Testis (tissue), 3 donors: Measurements from ENCODE around the gene PDIA4. TPM values are rescaled to one million over a fixed set of nuclear protein-coding genes. Genes with fewer than 3 reads are reported as not detected.
"Not testable (repeated sequence)": the region's sequence is repeated elsewhere in the genome, so short reads cannot be mapped to it uniquely, and the experiment has no call there.

Source experiments
- DNase-seq: peaks from one replicate; pipeline ENCODE4 v3.0.0-alpha.2; 2019
- H3K27ac ChIP-seq, 2 donors: fragments of 200-600 bp; sonication (generic); one replicate each; pipeline ENCODE4 v1.5.1; 2019
- H3K27me3 ChIP-seq: fragments of 200-600 bp; sonication (generic); one replicate; pipeline ENCODE4 v1.5.1; 2019
- H3K36me3 ChIP-seq: fragments of 200-600 bp; sonication (generic); one replicate; pipeline ENCODE4 v1.5.1; 2017; ENCODE audit warnings: low read depth; ENCODE audit errors: missing control alignments
- H3K4me1 ChIP-seq: fragments of 200-600 bp; sonication (generic); one replicate; pipeline ENCODE4 v1.5.1; 2019
- H3K4me3 ChIP-seq, 2 donors: fragments of 200-600 bp; sonication (generic); one replicate each; pipeline ENCODE4 v1.5.1; 2017 to 2019
- H3K9me3 ChIP-seq: fragments of 200-600 bp; sonication (generic); one replicate; pipeline ENCODE4 v1.5.1; 2017
- POLR2A ChIP-seq: fragments of 450-650 bp; IDR thresholded peaks from one replicate; pipeline ENCODE4 v1.6.1; 2017; ENCODE audit warnings: antibody characterized with exemption, mild to moderate bottlenecking, moderate library complexity
- WGBS, 2 donors: methylation state at CpG; one replicate each; pipeline ENCODE4 v1.1.5; 2018; 5-methylcytosine and 5-hydroxymethylcytosine counted together
- intact Hi-C: fragments of 100-400 bp; cut with DNase I; formaldehyde crosslinking; loops from one replicate; pipeline ENCODE4 v1.15.1; 2023; ENCODE audit warnings: low total_unique reads
- polyA plus RNA-seq: library from polyadenylated mRNA; stranded (reverse); fragments of 350-450 nt; fragmentation: Illumina TruSeq; extraction: RNeasy Lipid Tissue Mini Kit (QIAGEN cat#74804); gene quantifications from one replicate; pipeline ENCODE4 v1.2.3, GENCODE V29; 2014; ENCODE audit warnings: low read depth, low replicate concordance; ENCODE audit not compliant: insufficient read depth
- total RNA-seq, 2 donors: library from RNA; depleted of rRNA; stranded (reverse); fragments of >200 nt; gene quantifications; one replicate each; pipeline ENCODE4 v1.2.3, GENCODE V29; 2016
- TF ChIP-seq, protein P1 (sequence below), 3 experiments: fragments of 450-650 bp in 2 of 3; fragments of 200-600 bp in 1 of 3; sonication (generic) in 1 of 3; IDR thresholded peaks; one replicate each; pipeline ENCODE4 v1.5.1; 2016 to 2019; ENCODE audit warnings: antibody characterized with exemption in 3 of 3, mild to moderate bottlenecking in 2 of 3, moderate library complexity in 1 of 3

The PDIA4 gene
- total and polyA plus RNA-seq, 3 donors from 2014 or later: 59.3 to 86.5 (median 67.1) TPM

DNA sequence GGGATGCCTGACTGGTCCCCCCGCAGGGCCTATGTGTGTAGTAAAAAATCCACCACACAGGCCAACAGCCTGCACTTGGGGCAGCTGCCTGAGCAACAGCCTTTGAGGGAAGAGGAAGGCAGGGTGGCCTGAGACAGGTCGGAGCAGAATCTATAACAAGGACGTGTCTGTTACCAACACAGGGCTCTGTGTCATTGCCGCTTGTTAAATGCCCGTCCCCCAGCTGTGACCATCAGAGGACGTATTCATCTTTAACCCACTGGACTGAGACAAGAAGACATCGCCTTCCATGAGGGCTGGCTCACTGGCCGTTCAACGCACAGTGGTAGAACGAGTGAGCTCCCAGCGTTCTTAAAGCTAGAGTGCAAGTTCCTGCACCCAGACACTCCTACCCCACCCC is 7.8 kb downstream of the PDIA4 start:
- H3K4me3 ChIP-seq: no peak overlapping the region
- no peak overlapping the region for H3K27ac ChIP-seq
- no peaks in the 10 kb centered on the region for H3K36me3 ChIP-seq
- H3K9me3 ChIP-seq: no peaks in the 10 kb centered on the region
- 88 to 92% methylated on average over 11 of the region's 11 CpGs for WGBS, 2 donors
- H3K27me3 ChIP-seq: no peaks in the 10 kb centered on the region
- DNase-seq: no peak
- no peak for TF ChIP-seq POLR2A
- TF ChIP-seq, protein P1, sequence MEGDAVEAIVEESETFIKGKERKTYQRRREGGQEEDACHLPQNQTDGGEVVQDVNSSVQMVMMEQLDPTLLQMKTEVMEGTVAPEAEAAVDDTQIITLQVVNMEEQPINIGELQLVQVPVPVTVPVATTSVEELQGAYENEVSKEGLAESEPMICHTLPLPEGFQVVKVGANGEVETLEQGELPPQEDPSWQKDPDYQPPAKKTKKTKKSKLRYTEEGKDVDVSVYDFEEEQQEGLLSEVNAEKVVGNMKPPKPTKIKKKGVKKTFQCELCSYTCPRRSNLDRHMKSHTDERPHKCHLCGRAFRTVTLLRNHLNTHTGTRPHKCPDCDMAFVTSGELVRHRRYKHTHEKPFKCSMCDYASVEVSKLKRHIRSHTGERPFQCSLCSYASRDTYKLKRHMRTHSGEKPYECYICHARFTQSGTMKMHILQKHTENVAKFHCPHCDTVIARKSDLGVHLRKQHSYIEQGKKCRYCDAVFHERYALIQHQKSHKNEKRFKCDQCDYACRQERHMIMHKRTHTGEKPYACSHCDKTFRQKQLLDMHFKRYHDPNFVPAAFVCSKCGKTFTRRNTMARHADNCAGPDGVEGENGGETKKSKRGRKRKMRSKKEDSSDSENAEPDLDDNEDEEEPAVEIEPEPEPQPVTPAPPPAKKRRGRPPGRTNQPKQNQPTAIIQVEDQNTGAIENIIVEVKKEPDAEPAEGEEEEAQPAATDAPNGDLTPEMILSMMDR (IDR thresholded peaks at IDR 0.05): no peak
- no peaks in the 10 kb centered on the region for H3K4me1 ChIP-seq
- intact Hi-C loops: no loop called here

DNA sequence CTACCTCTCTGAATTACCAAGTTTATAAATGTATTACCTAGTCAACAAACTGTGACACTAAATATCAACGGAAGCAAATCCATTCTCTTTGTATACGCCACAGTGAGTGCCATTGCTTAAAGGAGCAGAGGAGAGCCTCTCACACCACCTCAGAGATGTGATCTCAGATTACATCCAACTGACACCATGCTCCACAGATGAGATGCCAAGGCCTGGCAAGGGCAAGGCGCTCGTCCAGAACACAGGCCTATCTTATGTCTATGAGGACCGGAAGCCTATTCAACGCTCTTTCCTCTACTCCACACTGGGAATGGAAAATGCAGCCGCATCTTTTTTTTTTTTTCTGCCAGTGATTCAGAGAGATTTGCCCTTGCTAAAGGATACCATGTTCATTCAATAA is 11.4 kb downstream of the PDIA4 start:
- Histone ChIP-seq H3K27me3 (no peaks in the 10 kb centered on the region), H3K27ac (no peak overlapping the region), H3K9me3 (no peaks in the 10 kb centered on the region), H3K4me3 (no peak overlapping the region), H3K4me1 (no peaks in the 10 kb centered on the region), H3K36me3 (no peaks in the 10 kb centered on the region)
- DNase-seq: no peak
- WGBS, 2 donors: 80 to 83% methylated on average over 7 of the region's 7 CpGs
- TF ChIP-seq POLR2A: no peak
- TF ChIP-seq, protein P1 (IDR thresholded peaks at IDR 0.05): no peak
- intact Hi-C loops: no loop called here

DNA sequence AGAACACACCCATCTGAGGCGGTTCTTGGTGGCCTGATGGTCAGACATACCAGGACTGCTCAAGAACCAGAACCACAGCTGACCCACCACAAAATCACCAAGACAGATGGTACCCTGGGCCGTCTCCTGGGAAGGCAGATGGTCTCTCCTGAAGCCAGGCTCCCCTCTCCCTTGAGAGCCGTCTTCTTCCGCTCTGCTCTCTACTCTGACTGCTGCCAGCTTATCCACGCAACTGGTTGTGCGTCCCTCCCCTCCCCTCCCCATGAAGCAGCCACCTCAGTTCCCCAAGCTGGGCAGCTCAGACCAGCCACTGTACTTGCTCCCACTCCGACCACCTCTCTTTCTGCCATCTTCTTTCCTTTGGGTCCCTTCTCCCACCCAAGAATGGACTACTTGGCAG is 14.0 kb downstream of the PDIA4 start:
- 94 to 96% methylated on average over 7 of the region's 7 CpGs for WGBS, 2 donors
- Histone ChIP-seq H3K4me3 (no peak overlapping the region), H3K36me3 (no peaks in the 10 kb centered on the region), H3K9me3 (no peaks in the 10 kb centered on the region), H3K4me1 (no peaks in the 10 kb centered on the region), H3K27me3 (no peaks in the 10 kb centered on the region), H3K27ac (no peak overlapping the region)
- DNase-seq: no peak
- intact Hi-C loops: no loop called here
- TF ChIP-seq, protein P1 (IDR thresholded peaks at IDR 0.05): no peak
- TF ChIP-seq POLR2A: no peak

DNA sequence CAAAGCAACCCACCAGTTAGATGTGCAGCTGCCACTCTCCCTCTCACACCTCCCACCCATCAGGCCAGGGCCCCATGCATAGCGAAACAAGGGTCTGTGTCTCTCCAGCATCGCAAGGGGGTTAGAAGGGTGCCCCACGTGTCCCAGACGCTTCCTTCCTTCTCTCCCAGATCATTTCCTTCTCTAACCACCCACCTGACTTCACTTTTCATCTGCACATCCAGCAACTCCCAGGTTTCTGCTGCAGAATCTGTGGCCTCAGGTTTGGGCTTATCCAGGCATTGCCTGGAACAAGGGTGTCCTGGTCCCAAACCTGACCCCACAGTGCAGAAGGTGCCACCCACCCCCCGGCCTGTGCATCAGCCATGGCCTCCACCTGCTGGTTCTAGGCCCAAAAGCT is 14.4 kb downstream of the PDIA4 start:
- H3K36me3 ChIP-seq: no peaks in the 10 kb centered on the region
- DNase-seq: no peak
- TF ChIP-seq, protein P1 (IDR thresholded peaks at IDR 0.05): no peak
- no peak for TF ChIP-seq POLR2A
- no peak overlapping the region for H3K4me3 ChIP-seq
- H3K9me3 ChIP-seq: no peaks in the 10 kb centered on the region
- H3K27me3 ChIP-seq: no peaks in the 10 kb centered on the region
- intact Hi-C loops: no loop called here
- no peak overlapping the region for H3K27ac ChIP-seq
- 90 to 98% methylated on average over 5 of the region's 5 CpGs for WGBS, 2 donors
- H3K4me1 ChIP-seq: no peaks in the 10 kb centered on the region

DNA sequence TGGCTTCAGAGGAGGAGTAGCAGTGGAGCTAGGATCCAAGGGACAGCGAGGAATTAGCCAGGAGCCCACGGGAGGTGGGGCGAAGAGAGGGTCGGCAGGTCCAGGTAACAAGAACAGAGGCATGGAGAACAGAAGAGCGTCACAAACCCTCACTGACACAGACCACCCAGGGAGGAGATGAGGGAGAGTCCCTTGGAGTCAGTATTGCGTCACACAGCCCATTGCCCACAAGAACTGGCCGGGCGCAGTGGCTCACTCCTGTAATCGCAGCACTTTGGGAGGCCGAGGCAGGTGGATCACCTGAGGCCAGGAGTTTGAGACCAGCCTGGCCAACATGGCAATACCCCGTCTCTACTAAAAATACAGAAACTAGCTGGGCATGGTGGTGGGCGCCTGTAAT is 15.6 kb downstream of the PDIA4 start:
- 88 to 96% methylated on average over 11 to 12 of the region's 12 CpGs for WGBS, 2 donors
- H3K9me3 ChIP-seq, intact Hi-C loops, H3K27me3 ChIP-seq, H3K4me1 ChIP-seq, H3K27ac ChIP-seq, H3K36me3 ChIP-seq, H3K4me3 ChIP-seq, DNase-seq: not testable (repeated sequence)
